Measurements from ENCODE around the gene SLC35F2. TPM values are rescaled to one million over a fixed set of nuclear protein-coding genes. Genes with fewer than 3 reads are reported as not detected.

The SLC35F2 gene
- total and polyA plus RNA-seq, 2 of the 4 experiments (the other 2 are of a cell fraction): 4.9 to 15.4 TPM

- Histone ChIP-seq H2BK20ac (ENCODE audit: low read depth, low read length) (no peak overlapping the region), H3K4me1 (ENCODE audit: control insufficient read depth, insufficient read depth, low read length) (no peaks in the 10 kb centered on the region), H3K4me2 (ENCODE audit: low read depth, low read length) (no peak overlapping the region), H3K23ac (ENCODE audit: low read depth, low read length) (no peak overlapping the region), H3K9me3 (ENCODE audit: control insufficient read depth, insufficient read depth, low read length) (no peaks in the 10 kb centered on the region), H3K27ac (ENCODE audit: insufficient read depth, low read length) (no peak overlapping the region), H2BK120ac (ENCODE audit: low read depth, low read length) (no peak overlapping the region), H4K5ac (ENCODE audit: low read depth, low read length) (no peak overlapping the region), H3K14ac (replicated peaks; ENCODE audit: low read depth, low read length) (no peak overlapping the region), H3K4ac (ENCODE audit: low read depth, low read length) (no peak overlapping the region), H4K20me1 (ENCODE audit: insufficient read depth, low read length) (no peaks in the 10 kb centered on the region), H2BK5ac (ENCODE audit: low read depth, low read length, poor library complexity, severe bottlenecking) (no peak overlapping the region), H2AFZ (replicated peaks; ENCODE audit: low read length, poor library complexity) (no peak overlapping the region), H2BK15ac (ENCODE audit: low read depth, low read length) (no peak overlapping the region), H3K9me1 (ENCODE audit: insufficient read depth, low read length) (no peaks in the 10 kb centered on the region), H2AK9ac (replicated peaks; ENCODE audit: low read depth, low read length, poor library complexity) (no peak overlapping the region), H3K4me3 (ENCODE audit: insufficient read depth, low read depth, low read length) (no peak overlapping the region), H3K27me3 (ENCODE audit: control insufficient read depth, insufficient read depth, low read length) (no peaks in the 10 kb centered on the region; the same call in 1 of the 2 replicates), H3K36me3 (ENCODE audit: control insufficient read depth, insufficient read depth, low read length) (no peaks in the 10 kb centered on the region), H3K9ac (ENCODE audit: low read depth, low read length) (no peak overlapping the region), H3K18ac (ENCODE audit: low read depth, low read length) (no peak overlapping the region), H2AK5ac (ENCODE audit: low read depth, low read length) (no peak overlapping the region), H4K91ac (ENCODE audit: insufficient read depth, low read depth, low read length) (no peak overlapping the region), H3K79me1 (ENCODE audit: low read depth in 1 of 2, low read length in 2 of 2) (no peaks in the 10 kb centered on the region), H3K56ac (ENCODE audit: extremely low read depth, insufficient read depth, low read length) (no peak overlapping the region), H4K8ac (ENCODE audit: low read depth in 2 of 2, low read length in 2 of 2) (no peak overlapping the region)
- dilution Hi-C loops (cut with HindIII; ENCODE audit: low sequenced_read_pairs, unreplicated experiment): no loop called here
- no peak for TF ChIP-seq RFX5 (IDR thresholded peaks at IDR 0.05; ENCODE audit: low read depth, low read length)
- TF ChIP-seq, protein P1, sequence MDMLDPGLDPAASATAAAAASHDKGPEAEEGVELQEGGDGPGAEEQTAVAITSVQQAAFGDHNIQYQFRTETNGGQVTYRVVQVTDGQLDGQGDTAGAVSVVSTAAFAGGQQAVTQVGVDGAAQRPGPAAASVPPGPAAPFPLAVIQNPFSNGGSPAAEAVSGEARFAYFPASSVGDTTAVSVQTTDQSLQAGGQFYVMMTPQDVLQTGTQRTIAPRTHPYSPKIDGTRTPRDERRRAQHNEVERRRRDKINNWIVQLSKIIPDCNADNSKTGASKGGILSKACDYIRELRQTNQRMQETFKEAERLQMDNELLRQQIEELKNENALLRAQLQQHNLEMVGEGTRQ (IDR thresholded peaks at IDR 0.05; ENCODE audit: low read depth, low read length): no peak
- in situ Hi-C loops (cut with MboI; ENCODE audit: low sequenced_read_pairs): no loop called here
- DNase-seq (no peak), ATAC-seq (ENCODE audit: low read depth) (no peak)
- BruUV-seq (replicated peaks): no TSS peak
- no CpG with 5 or more reads among the region's 1 CpG for WGBS, 2 experiments (ENCODE audit: extremely low coverage in 2 of 2, insufficient read length in 1 of 2)
- CTCF ChIA-PET: interaction anchor here (1.1 kb wide), 1 partner anchor 17 kb away, joined by 5 read pairs; no protein-coding TSS in a partner anchor
- POLR2A ChIA-PET (ENCODE audit: unreplicated experiment): no interaction called here
- intact Hi-C loops (cut with micrococcal nuclease): no loop called here
Observed at GRCh38 chr11:107757661-107758060, 100.9 kb downstream of the SLC35F2 start.

All from IMR-90 (cell line).